Astrocyte of the spinal cord (primary cell): ENCODE data around the gene CST7.

ENCODE experiments used
- DNase-seq: peaks from one replicate; pipeline ENCODE4 v3.0.0; 2011; ENCODE audit warnings: low read depth, low spot score
- H3K4me3 ChIP-seq: 2 replicates; pipeline ENCODE4 v1.5.1; 2011; ENCODE audit warnings: low read depth, mild to moderate bottlenecking, low read length, moderate library complexity
- CTCF ChIP-seq: IDR thresholded peaks from 2 replicates; pipeline ENCODE4 v1.5.1; 2012; ENCODE audit warnings: low read depth, mild to moderate bottlenecking, low read length, inconsistent platforms
- in situ Hi-C: cut with HindIII; loops from 2 replicates; pipeline ENCODE4 v1.10.0; 2017; ENCODE audit warnings: low sequenced_read_pairs

Gene CST7

GRCh38 chr20:24980291-24981053, 31.4 kb downstream of the CST7 start:
- no peak for TF ChIP-seq CTCF
- no peak for DNase-seq
- in situ Hi-C loops, result no loop called here
- no peak overlapping the region for H3K4me3 ChIP-seq

GRCh38 chr20:24981282-24981681, 32.2 kb downstream of the CST7 start:
- DNase-seq, result no peak
- in situ Hi-C loops, result no loop called here
- H3K4me3 ChIP-seq, result no peak overlapping the region
- TF ChIP-seq CTCF, result no peak

GRCh38 chr20:24981790-24982189, 32.7 kb downstream of the CST7 start:
- TF ChIP-seq CTCF, result no peak
- no peak for DNase-seq
- no peak overlapping the region for H3K4me3 ChIP-seq
- in situ Hi-C loops, result no loop called here

- TF ChIP-seq CTCF, result no peak
These were observed 34.8 kb downstream of the CST7 start for GRCh38 chr20:24983896-24984295.

GRCh38 chr20:24984961-24985640, 36.0 kb downstream of the CST7 start:
- in situ Hi-C loops, result no loop called here
- H3K4me3 ChIP-seq, result no peak overlapping the region
- DNase-seq, result no peak
- TF ChIP-seq CTCF, result no peak

More at GRCh38 chr20:24983896-24984295, 34.8 kb downstream of the CST7 start:
- in situ Hi-C loops, result no loop called here
- DNase-seq, result no peak
- H3K4me3 ChIP-seq, result no peak overlapping the region

GRCh38 chr20:24985802-24986201, 36.7 kb downstream of the CST7 start:
- no peak for TF ChIP-seq CTCF
- in situ Hi-C loops, result no loop called here
- H3K4me3 ChIP-seq, result no peak overlapping the region
- DNase-seq, result no peak
